Vagina (tissue), 2 donors: ENCODE measurements around the gene FBXO5. TPM values are rescaled to one million over a fixed set of nuclear protein-coding genes. Genes with fewer than 3 reads are reported as not detected.
"Not testable (repeated sequence)": the region's sequence is repeated elsewhere in the genome, so short reads cannot be mapped to it uniquely, and the experiment has no call there.

Experiments used
- DNase-seq, 2 donors: peaks; one replicate each; pipeline ENCODE4 v3.0.0-alpha.2; 2017; ENCODE audit errors: extremely low spot score in 2 of 2
- H3K27ac ChIP-seq: fragments of 200-600 bp; sonication (generic); one replicate; pipeline ENCODE4 v1.5.1; 2019
- H3K27me3 ChIP-seq: fragments of 200-600 bp; sonication (generic); one replicate; pipeline ENCODE4 v1.5.1; 2019
- H3K36me3 ChIP-seq, 2 donors: fragments of 200-600 bp; sonication (generic); one replicate each; pipeline ENCODE4 v1.5.1; 2017 to 2019
- H3K4me1 ChIP-seq: fragments of 200-600 bp; sonication (generic); one replicate; pipeline ENCODE4 v1.5.1; 2019
- H3K4me3 ChIP-seq, 2 donors: fragments of 200-600 bp; sonication (generic); 1 replicate in 1 of 2; 2 replicates in 1 of 2; pipeline ENCODE4 v1.5.1; 2016 to 2019
- H3K9me3 ChIP-seq: fragments of 200-600 bp; sonication (generic); one replicate; pipeline ENCODE4 v1.5.1; 2019
- POLR2A ChIP-seq, 2 donors: fragments of 450-650 bp; IDR thresholded peaks; one replicate each; pipeline ENCODE4 v1.6.1; 2017; ENCODE audit warnings: antibody characterized with exemption in 2 of 2, mild to moderate bottlenecking in 2 of 2, moderate library complexity in 2 of 2
- POLR2AphosphoS5 ChIP-seq, 2 donors: sonication (generic); formaldehyde crosslinking; IDR thresholded peaks; one replicate each; pipeline ENCODE4 v1.9.0; 2017; ENCODE audit warnings: antibody characterized with exemption in 2 of 2, mild to moderate bottlenecking in 2 of 2, low read depth in 1 of 2; ENCODE audit not compliant: insufficient read depth in 1 of 2
- intact Hi-C: fragments of 100-400 bp; cut with DNase I; formaldehyde crosslinking; loops from one replicate; pipeline ENCODE4 v1.15.1; 2023
- total RNA-seq: library from RNA; depleted of rRNA; stranded (reverse); fragments of >200 nt; gene quantifications from one replicate; pipeline ENCODE4 v1.2.3, GENCODE V29; 2016
- TF ChIP-seq, protein P1 (sequence below), 3 experiments: fragments of 450-650 bp in 2 of 3; fragments of 200-600 bp in 1 of 3; sonication (generic) in 1 of 3; IDR thresholded peaks; one replicate each; pipeline ENCODE4 v1.5.1; 2017 to 2019; ENCODE audit warnings: antibody characterized with exemption in 3 of 3, mild to moderate bottlenecking in 2 of 3, moderate library complexity in 2 of 3

The FBXO5 gene
- total RNA-seq, 1 donor from 2014 or later: 4.2 TPM

DNA sequence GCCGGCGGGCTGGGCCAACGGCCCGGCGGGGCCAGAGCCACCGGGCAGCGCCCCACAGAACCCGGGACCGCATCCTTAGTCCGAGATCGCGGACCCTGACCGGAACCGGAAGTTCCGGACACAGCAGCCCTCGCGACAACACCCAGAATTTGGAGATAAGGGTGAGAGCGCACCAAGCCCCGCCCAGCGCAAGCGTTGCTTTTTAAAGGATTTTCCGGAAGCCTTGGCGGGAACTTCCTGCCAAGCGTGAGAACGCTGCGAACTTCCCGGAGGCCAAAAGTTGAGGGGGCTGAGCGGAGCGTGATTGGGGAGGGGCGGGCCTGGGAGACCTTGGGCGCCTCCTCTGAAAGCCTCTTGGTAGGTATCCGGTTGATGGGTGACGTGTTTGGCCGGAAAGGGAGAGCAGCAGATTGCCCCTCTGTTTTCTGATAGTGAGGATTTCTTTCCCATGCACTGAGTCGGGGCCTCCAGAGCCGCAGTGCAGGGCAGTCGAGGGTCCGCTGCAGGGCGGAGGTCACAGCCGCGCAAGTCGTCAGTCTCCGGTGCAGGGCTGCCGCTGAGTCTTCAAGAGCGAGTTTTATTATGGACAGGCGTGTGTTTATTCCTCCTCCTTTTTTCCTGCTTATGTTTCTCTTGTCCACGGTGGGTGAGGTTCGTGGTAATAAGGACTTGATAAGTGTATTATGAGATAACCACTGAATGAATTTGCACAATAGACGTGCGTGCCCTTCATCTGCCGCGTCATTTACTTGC lies 19.9 kb upstream of the FBXO5 start, which contains the start of gene MTRF1L:
Gene MTRF1L, minus strand, starts transcription at position 97 of the 753 bp plus-strand sequence. Its CDS starts 24 bp downstream, at position 73.
- peak in 1 of 2 donors; percentile 96 for DNase-seq
- Histone ChIP-seq H3K4me3 (peak within 1 kb of the TSS; percentile 68 to 72), H3K9me3 (no peaks in the 10 kb centered on the region), H3K27ac (peak within 1 kb of the TSS; percentile 81), H3K36me3 (no peaks in the 10 kb centered on the region), H3K27me3 (no peaks in the 10 kb centered on the region), H3K4me1 (peaks cover 37% of the 10 kb centered on the region)
- peak in 1 of 2 donors; percentile 46 for TF ChIP-seq POLR2A (IDR thresholded peaks at IDR 0.05)
- TF ChIP-seq POLR2AphosphoS5 (IDR thresholded peaks at IDR 0.05; ENCODE audit: insufficient read depth in 1 of 2, low read depth in 1 of 2): peak; percentile 89 to 90
- TF ChIP-seq, protein P1, sequence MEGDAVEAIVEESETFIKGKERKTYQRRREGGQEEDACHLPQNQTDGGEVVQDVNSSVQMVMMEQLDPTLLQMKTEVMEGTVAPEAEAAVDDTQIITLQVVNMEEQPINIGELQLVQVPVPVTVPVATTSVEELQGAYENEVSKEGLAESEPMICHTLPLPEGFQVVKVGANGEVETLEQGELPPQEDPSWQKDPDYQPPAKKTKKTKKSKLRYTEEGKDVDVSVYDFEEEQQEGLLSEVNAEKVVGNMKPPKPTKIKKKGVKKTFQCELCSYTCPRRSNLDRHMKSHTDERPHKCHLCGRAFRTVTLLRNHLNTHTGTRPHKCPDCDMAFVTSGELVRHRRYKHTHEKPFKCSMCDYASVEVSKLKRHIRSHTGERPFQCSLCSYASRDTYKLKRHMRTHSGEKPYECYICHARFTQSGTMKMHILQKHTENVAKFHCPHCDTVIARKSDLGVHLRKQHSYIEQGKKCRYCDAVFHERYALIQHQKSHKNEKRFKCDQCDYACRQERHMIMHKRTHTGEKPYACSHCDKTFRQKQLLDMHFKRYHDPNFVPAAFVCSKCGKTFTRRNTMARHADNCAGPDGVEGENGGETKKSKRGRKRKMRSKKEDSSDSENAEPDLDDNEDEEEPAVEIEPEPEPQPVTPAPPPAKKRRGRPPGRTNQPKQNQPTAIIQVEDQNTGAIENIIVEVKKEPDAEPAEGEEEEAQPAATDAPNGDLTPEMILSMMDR (IDR thresholded peaks at IDR 0.05): no peak
- intact Hi-C loops: no loop called here

GRCh38 chr6:153001767-153002612 lies 19.1 kb upstream of the FBXO5 start:
- peaks cover 44% of the 10 kb centered on the region for H3K4me1 ChIP-seq
- H3K27ac ChIP-seq: peak overlapping the region; percentile 81
- peaks cover 0 to 6% of the 10 kb centered on the region in 2 donors for H3K36me3 ChIP-seq
- intact Hi-C loops: no loop called here
- H3K9me3 ChIP-seq: no peaks in the 10 kb centered on the region
- TF ChIP-seq POLR2AphosphoS5 (IDR thresholded peaks at IDR 0.05; ENCODE audit: insufficient read depth in 1 of 2, low read depth in 1 of 2) (no peak), POLR2A (IDR thresholded peaks at IDR 0.05) (no peak)
- TF ChIP-seq, protein P1 (IDR thresholded peaks at IDR 0.05): no peak
- no peaks in the 10 kb centered on the region for H3K27me3 ChIP-seq
- no peak for DNase-seq
- H3K4me3 ChIP-seq: peak overlapping the region; percentile 68 to 72

- intact Hi-C loops, H3K4me3 ChIP-seq, H3K27ac ChIP-seq: not testable (repeated sequence)
Observed at GRCh38 chr6:153000790-153001189, 17.9 kb upstream of the FBXO5 start.

DNA sequence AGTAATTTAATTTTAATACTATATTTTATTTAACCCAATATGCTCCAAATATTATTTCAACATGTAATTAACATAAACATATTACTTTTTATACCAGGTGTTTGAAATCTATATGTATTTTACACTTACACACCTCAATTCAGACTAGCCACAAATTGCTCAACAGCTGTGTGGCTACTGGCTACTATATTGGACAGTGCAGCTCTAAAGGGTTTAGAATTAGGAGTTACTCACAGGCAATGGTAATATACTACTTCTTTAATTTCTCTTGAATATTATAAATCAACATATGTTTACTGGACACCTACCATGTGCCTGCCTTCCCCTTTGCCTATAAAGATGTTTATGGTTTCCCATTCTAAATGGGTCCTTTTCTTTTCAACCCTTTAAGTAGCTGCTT lies 17.4 kb upstream of the FBXO5 start:
- H3K36me3 ChIP-seq: peaks cover 0 to 11% of the 10 kb centered on the region in 2 donors
- TF ChIP-seq, protein P1 (IDR thresholded peaks at IDR 0.05): no peak
- no peak for TF ChIP-seq POLR2A (IDR thresholded peaks at IDR 0.05)
- no peak for TF ChIP-seq POLR2AphosphoS5 (IDR thresholded peaks at IDR 0.05; ENCODE audit: insufficient read depth in 1 of 2, low read depth in 1 of 2)

More at GRCh38 chr6:153000790-153001189, 17.9 kb upstream of the FBXO5 start:
- H3K4me1 ChIP-seq: peaks cover 45% of the 10 kb centered on the region
- H3K9me3 ChIP-seq, H3K27me3 ChIP-seq, DNase-seq, H3K36me3 ChIP-seq: not testable (repeated sequence)

DNA sequence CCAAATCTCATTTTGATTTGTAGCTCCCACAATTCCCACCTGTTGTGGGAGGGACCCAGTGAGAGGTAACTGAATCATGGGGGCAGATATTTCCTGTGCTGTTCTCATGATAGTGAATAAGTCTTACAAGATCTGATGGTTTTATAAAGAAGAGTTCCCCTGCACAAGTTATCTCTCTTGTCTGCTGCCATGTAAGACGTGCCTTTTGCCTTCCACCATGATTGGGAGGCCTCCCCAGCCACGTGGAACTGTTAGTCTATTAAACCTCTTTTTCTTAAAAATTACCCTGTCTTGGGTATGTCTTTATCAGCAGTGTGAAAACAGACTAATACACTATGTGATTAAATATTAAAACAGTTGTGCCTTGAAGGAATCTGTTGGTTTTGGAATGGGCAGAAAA lies 16.7 kb upstream of the FBXO5 start:
- intact Hi-C loops, H3K27ac ChIP-seq, H3K4me3 ChIP-seq, DNase-seq, H3K9me3 ChIP-seq, H3K27me3 ChIP-seq: not testable (repeated sequence)
- H3K36me3 ChIP-seq: peaks cover 0 to 14% of the 10 kb centered on the region in 2 donors
- peaks cover 49% of the 10 kb centered on the region for H3K4me1 ChIP-seq

More for the DNA sequence above, 17.4 kb upstream of the FBXO5 start:
- no peak for DNase-seq
- peaks cover 49% of the 10 kb centered on the region for H3K4me1 ChIP-seq
- H3K27me3 ChIP-seq: no peaks in the 10 kb centered on the region
- no peaks in the 10 kb centered on the region for H3K9me3 ChIP-seq
- no peak overlapping the region for H3K4me3 ChIP-seq
- intact Hi-C loops: no loop called here
- no peak overlapping the region for H3K27ac ChIP-seq
